Measurements from ENCODE around the gene UVRAG. TPM values are rescaled to one million over a fixed set of nuclear protein-coding genes. Genes with fewer than 3 reads are reported as not detected.

UVRAG gene
- total and polyA plus RNA-seq, 2 of the 13 experiments (the other 11 are each of a cell fraction or from before 2014, with no cell fraction given), result 9.7 to 17.3 TPM

- TF ChIP-seq, protein P1, sequence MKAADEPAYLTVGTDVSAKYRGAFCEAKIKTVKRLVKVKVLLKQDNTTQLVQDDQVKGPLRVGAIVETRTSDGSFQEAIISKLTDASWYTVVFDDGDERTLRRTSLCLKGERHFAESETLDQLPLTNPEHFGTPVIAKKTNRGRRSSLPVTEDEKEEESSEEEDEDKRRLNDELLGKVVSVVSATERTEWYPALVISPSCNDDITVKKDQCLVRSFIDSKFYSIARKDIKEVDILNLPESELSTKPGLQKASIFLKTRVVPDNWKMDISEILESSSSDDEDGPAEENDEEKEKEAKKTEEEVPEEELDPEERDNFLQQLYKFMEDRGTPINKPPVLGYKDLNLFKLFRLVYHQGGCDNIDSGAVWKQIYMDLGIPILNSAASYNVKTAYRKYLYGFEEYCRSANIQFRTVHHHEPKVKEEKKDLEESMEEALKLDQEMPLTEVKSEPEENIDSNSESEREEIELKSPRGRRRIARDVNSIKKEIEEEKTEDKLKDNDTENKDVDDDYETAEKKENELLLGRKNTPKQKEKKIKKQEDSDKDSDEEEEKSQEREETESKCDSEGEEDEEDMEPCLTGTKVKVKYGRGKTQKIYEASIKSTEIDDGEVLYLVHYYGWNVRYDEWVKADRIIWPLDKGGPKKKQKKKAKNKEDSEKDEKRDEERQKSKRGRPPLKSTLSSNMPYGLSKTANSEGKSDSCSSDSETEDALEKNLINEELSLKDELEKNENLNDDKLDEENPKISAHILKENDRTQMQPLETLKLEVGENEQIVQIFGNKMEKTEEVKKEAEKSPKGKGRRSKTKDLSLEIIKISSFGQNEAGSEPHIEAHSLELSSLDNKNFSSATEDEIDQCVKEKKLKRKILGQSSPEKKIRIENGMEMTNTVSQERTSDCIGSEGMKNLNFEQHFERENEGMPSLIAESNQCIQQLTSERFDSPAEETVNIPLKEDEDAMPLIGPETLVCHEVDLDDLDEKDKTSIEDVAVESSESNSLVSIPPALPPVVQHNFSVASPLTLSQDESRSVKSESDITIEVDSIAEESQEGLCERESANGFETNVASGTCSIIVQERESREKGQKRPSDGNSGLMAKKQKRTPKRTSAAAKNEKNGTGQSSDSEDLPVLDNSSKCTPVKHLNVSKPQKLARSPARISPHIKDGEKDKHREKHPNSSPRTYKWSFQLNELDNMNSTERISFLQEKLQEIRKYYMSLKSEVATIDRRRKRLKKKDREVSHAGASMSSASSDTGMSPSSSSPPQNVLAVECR (CRISPR knock-in tag; IDR thresholded peaks at IDR 0.05; ENCODE audit: borderline replicate concordance), result no peak
- TF ChIP-seq, protein P2, sequence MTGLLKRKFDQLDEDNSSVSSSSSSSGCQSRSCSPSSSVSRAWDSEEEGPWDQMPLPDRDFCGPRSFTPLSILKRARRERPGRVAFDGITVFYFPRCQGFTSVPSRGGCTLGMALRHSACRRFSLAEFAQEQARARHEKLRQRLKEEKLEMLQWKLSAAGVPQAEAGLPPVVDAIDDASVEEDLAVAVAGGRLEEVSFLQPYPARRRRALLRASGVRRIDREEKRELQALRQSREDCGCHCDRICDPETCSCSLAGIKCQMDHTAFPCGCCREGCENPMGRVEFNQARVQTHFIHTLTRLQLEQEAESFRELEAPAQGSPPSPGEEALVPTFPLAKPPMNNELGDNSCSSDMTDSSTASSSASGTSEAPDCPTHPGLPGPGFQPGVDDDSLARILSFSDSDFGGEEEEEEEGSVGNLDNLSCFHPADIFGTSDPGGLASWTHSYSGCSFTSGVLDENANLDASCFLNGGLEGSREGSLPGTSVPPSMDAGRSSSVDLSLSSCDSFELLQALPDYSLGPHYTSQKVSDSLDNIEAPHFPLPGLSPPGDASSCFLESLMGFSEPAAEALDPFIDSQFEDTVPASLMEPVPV (CRISPR knock-in tag; IDR thresholded peaks at IDR 0.05), result no peak
- TF ChIP-seq ZNF782 (CRISPR knock-in tag; IDR thresholded peaks at IDR 0.05; ENCODE audit: borderline replicate concordance) (no peak), ATF2 (CRISPR knock-in tag; IDR thresholded peaks at IDR 0.05) (no peak)
Measured at GRCh38 chr11:76041208-76041607, 226.2 kb downstream of the UVRAG start (continued).

Measured in HepG2 (cell line).